Lower leg skin (tissue), 4 donors: ENCODE data around the gene LRCOL1. TPM values are rescaled to one million over a fixed set of nuclear protein-coding genes. Genes with fewer than 3 reads are reported as not detected.
"Not testable (repeated sequence)": the region's sequence is repeated elsewhere in the genome, so short reads cannot be mapped to it uniquely, and the experiment has no call there.

Experiments
- DNase-seq, 2 donors: peaks; one replicate each; pipeline ENCODE4 v3.0.0-alpha.2; 2019; ENCODE audit warnings: low spot score in 2 of 2
- H3K4me3 ChIP-seq: fragments of 200-600 bp; sonication (generic); 2 replicates; pipeline ENCODE4 v1.5.1; 2017; ENCODE audit warnings: mild to moderate bottlenecking, low read depth; ENCODE audit not compliant: poor library complexity, severe bottlenecking
- POLR2A ChIP-seq, 2 donors: fragments of 450-650 bp; IDR thresholded peaks; one replicate each; pipeline ENCODE4 v1.6.1; 2016 to 2017; ENCODE audit warnings: antibody characterized with exemption in 2 of 2, mild to moderate bottlenecking in 1 of 2, moderate library complexity in 1 of 2
- WGBS, 2 donors: methylation state at CpG; one replicate each; pipeline ENCODE4 v1.1.5; 2018; 5-methylcytosine and 5-hydroxymethylcytosine counted together
- intact Hi-C: fragments of 100-400 bp; cut with DNase I; formaldehyde crosslinking; loops from one replicate; pipeline ENCODE4 v1.15.0; 2023; ENCODE audit warnings: low total_unique reads
- total RNA-seq, 4 donors: library from RNA; depleted of rRNA; stranded (reverse); fragments of >200 nt; gene quantifications; one replicate each; pipeline ENCODE4 v1.1.0, GENCODE V29; 2016
- TF ChIP-seq, protein P1 (sequence below), 3 donors: fragments of 450-650 bp; IDR thresholded peaks; one replicate each; pipeline ENCODE4 v1.5.1; 2016; ENCODE audit warnings: antibody characterized with exemption in 3 of 3, mild to moderate bottlenecking in 3 of 3, moderate library complexity in 2 of 3

The LRCOL1 gene
- total RNA-seq, 4 donors from 2014 or later, result not detected

GRCh38 chr12:132602572-132603239 lies 7.7 kb downstream of the LRCOL1 start:
- intact Hi-C loops, result loop anchor here (10.0 kb wide), 1 partner anchor 448 kb away; no protein-coding TSS in a partner anchor
- TF ChIP-seq, protein P1, sequence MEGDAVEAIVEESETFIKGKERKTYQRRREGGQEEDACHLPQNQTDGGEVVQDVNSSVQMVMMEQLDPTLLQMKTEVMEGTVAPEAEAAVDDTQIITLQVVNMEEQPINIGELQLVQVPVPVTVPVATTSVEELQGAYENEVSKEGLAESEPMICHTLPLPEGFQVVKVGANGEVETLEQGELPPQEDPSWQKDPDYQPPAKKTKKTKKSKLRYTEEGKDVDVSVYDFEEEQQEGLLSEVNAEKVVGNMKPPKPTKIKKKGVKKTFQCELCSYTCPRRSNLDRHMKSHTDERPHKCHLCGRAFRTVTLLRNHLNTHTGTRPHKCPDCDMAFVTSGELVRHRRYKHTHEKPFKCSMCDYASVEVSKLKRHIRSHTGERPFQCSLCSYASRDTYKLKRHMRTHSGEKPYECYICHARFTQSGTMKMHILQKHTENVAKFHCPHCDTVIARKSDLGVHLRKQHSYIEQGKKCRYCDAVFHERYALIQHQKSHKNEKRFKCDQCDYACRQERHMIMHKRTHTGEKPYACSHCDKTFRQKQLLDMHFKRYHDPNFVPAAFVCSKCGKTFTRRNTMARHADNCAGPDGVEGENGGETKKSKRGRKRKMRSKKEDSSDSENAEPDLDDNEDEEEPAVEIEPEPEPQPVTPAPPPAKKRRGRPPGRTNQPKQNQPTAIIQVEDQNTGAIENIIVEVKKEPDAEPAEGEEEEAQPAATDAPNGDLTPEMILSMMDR (IDR thresholded peaks at IDR 0.05), result no peak
- no peak for TF ChIP-seq POLR2A (IDR thresholded peaks at IDR 0.05)
- WGBS, 2 donors, result 57 to 58% methylated on average over 28 to 29 of the region's 29 CpGs
- DNase-seq, result no peak
- H3K4me3 ChIP-seq, result no peak overlapping the region

- no peak overlapping the region for H3K4me3 ChIP-seq
- intact Hi-C loops, result loop anchor here (10.0 kb wide), 1 partner anchor 447 kb away; no protein-coding TSS in a partner anchor
- WGBS, 2 donors, result 61 to 68% methylated on average over 22 to 30 of the region's 31 CpGs
- DNase-seq, result no peak
- no peak for TF ChIP-seq POLR2A (IDR thresholded peaks at IDR 0.05)
Observed at GRCh38 chr12:132601171-132601883, 9.1 kb downstream of the LRCOL1 start.

GRCh38 chr12:132600048-132601032 lies 10.0 kb downstream of the LRCOL1 start:
- peak in 1 of 2 donors; percentile 53 for DNase-seq
- TF ChIP-seq, protein P1 (IDR thresholded peaks at IDR 0.05), result no peak
- no peak for TF ChIP-seq POLR2A (IDR thresholded peaks at IDR 0.05)
- intact Hi-C loops, result loop anchor here (10.0 kb wide), 1 partner anchor 446 kb away; no protein-coding TSS in a partner anchor
- WGBS, 2 donors, result 28 to 36% methylated on average over 34 to 35 of the region's 45 CpGs
- H3K4me3 ChIP-seq, result peak overlapping the region; percentile 4

DNA sequence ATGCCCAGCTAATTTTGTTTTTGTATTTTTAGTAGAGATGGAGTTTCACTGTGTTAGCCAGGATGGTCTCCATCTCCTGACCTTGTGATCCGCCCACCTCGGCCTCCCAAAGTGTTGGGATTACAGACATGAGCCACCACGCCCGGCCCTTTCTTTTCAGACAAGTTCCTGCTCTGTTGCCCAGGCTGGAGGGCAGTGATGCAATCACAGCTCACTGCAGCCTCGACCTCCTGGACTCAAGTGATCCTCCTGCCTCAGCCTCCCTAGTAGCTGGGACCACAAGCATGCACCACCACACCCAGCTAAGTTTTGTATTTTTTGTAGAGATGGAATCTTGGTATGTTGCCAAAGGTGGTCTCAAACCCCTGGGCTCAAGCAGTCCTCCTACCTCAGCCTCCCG lies 10.9 kb downstream of the LRCOL1 start:
- intact Hi-C loops, result not testable (repeated sequence)
- WGBS, 2 donors, result 61 to 71% methylated on average over 6 of the region's 6 CpGs

GRCh38 chr12:132597333-132598316 lies 12.8 kb downstream of the LRCOL1 start:
- intact Hi-C loops, result no loop called here

More for the DNA sequence above, 10.9 kb downstream of the LRCOL1 start:
- not testable (repeated sequence) for DNase-seq, H3K4me3 ChIP-seq

More at GRCh38 chr12:132597333-132598316, 12.8 kb downstream of the LRCOL1 start:
- no peak for DNase-seq
- TF ChIP-seq, protein P1 (IDR thresholded peaks at IDR 0.05), result no peak
- TF ChIP-seq POLR2A (IDR thresholded peaks at IDR 0.05), result no peak
- WGBS, 2 donors, result 11 to 12% methylated on average over 11 to 13 of the region's 58 CpGs
- H3K4me3 ChIP-seq, result no peak overlapping the region
